GM23338 (cell line): Measurements from ENCODE around the gene GIMAP1. TPM values are rescaled to one million over a fixed set of nuclear protein-coding genes. Genes with fewer than 3 reads are reported as not detected.

Experiments used
- ATAC-seq: fragments of 200-7000 bp; cut with Tn5 transposase; 3 replicates; pipeline ENCODE4 v1.9.1; 2020
- DNase-seq: peaks from one replicate; pipeline ENCODE4 v3.0.0-alpha.2; 2015; ENCODE audit warnings: low spot score
- H2AFZ ChIP-seq: fragments of 200-600 bp; sonication (generic); 2 replicates; pipeline ENCODE4 v1.8.0; 2016; ENCODE audit warnings: antibody characterized with exemption, mild to moderate bottlenecking, moderate library complexity
- H3F3A ChIP-seq: fragments of 200-600 bp; sonication (generic); replicated peaks from 2 replicates; pipeline ENCODE4 v1.8.0; 2017; ENCODE audit warnings: antibody characterized with exemption, mixed run types, low read depth
- H3K27ac ChIP-seq: fragments of 200-600 bp; sonication (generic); 2 replicates; pipeline ENCODE4 v1.6.1; 2016; ENCODE audit warnings: low read depth
- H3K27me3 ChIP-seq: fragments of 200-600 bp; sonication (generic); 2 replicates; pipeline ENCODE4 v1.8.0; 2016; ENCODE audit warnings: mild to moderate bottlenecking, mixed run types, moderate library complexity; ENCODE audit not compliant: insufficient read depth
- H3K36me3 ChIP-seq: fragments of 200-600 bp; sonication (generic); 2 replicates; pipeline ENCODE4 v1.8.0; 2016; ENCODE audit warnings: mild to moderate bottlenecking; ENCODE audit not compliant: insufficient read depth
- H3K4me1 ChIP-seq: fragments of 200-600 bp; sonication (generic); 2 replicates; pipeline ENCODE4 v1.8.0; 2016; ENCODE audit warnings: mild to moderate bottlenecking, moderate library complexity; ENCODE audit not compliant: insufficient read depth
- H3K4me2 ChIP-seq: fragments of 200-600 bp; sonication (generic); 2 replicates; pipeline ENCODE4 v1.7.1; 2017; ENCODE audit warnings: mixed run types
- H3K4me3 ChIP-seq: fragments of 200-600 bp; sonication (generic); 2 replicates; pipeline ENCODE4 v1.6.1; 2016; ENCODE audit warnings: mixed run types
- H3K79me2 ChIP-seq: fragments of 200-600 bp; sonication (generic); replicated peaks from 2 replicates; pipeline ENCODE4 v1.8.0; 2017; ENCODE audit warnings: mild to moderate bottlenecking; ENCODE audit not compliant: insufficient read depth
- H3K9me2 ChIP-seq: fragments of 200-600 bp; sonication (generic); 2 replicates; pipeline ENCODE4 v1.8.0; 2017; ENCODE audit not compliant: insufficient read depth
- H4K20me1 ChIP-seq: fragments of 200-600 bp; sonication (generic); replicated peaks from 2 replicates; pipeline ENCODE4 v1.8.0; 2017; ENCODE audit warnings: mild to moderate bottlenecking; ENCODE audit not compliant: insufficient read depth
- H3K27ac Mint-ChIP-seq: 2 replicates; pipeline ENCODE4 v1.8.0; 2020; ENCODE audit warnings: inconsistent platforms, mild to moderate bottlenecking, moderate library complexity, mixed read lengths
- H3K27me3 Mint-ChIP-seq: 3 replicates; pipeline ENCODE4 v1.8.0; 2022; ENCODE audit warnings: low read depth, mild to moderate bottlenecking, moderate library complexity, mixed read lengths, inconsistent platforms; ENCODE audit not compliant: insufficient read depth, poor library complexity
- H3K36me3 Mint-ChIP-seq: 3 replicates; pipeline ENCODE4 v1.8.0; 2021; ENCODE audit warnings: low read depth, mild to moderate bottlenecking, inconsistent platforms, moderate library complexity, mixed read lengths
- H3K4me1 Mint-ChIP-seq: 3 replicates; pipeline ENCODE4 v1.8.0; 2020; ENCODE audit warnings: mild to moderate bottlenecking, inconsistent platforms, mixed read lengths
- H3K4me3 Mint-ChIP-seq: 3 replicates; pipeline ENCODE4 v1.8.0; 2021; ENCODE audit warnings: moderate library complexity, mild to moderate bottlenecking, inconsistent platforms, mixed read lengths
- H3K9me3 Mint-ChIP-seq: 3 replicates; pipeline ENCODE4 v1.8.0; 2020; ENCODE audit warnings: moderate library complexity, mild to moderate bottlenecking, inconsistent platforms, mixed read lengths
- CREB1 ChIP-seq: fragments of 250-450 bp; sonication (Bioruptor Pico); IDR thresholded peaks from 2 replicates; pipeline ENCODE4 v1.5.0; 2020; ENCODE audit warnings: low read depth, mild to moderate bottlenecking, moderate library complexity
- CTCF ChIP-seq, 2 experiments: fragments of 200-600 bp in 1 of 2; sonication (generic) in 1 of 2; conservative IDR thresholded peaks; 2 replicates each; pipeline versions ENCODE4 v1.5.1 to v1.6.1; 2016 to 2017; ENCODE audit warnings: antibody characterized with exemption in 2 of 2, low read depth in 2 of 2, mild to moderate bottlenecking in 2 of 2, moderate library complexity in 1 of 2
- ETS1 ChIP-seq: IDR thresholded peaks from 2 replicates; pipeline ENCODE4 v1.6.1; 2016; ENCODE audit warnings: antibody characterized with exemption
- EZH2 ChIP-seq: fragments of 200-600 bp; sonication (generic); IDR thresholded peaks from one replicate; pipeline ENCODE4 v1.8.0; 2017; ENCODE audit warnings: antibody characterized with exemption, mild to moderate bottlenecking, low read depth; ENCODE audit not compliant: unreplicated experiment
- EZH2phosphoT487 ChIP-seq: fragments of 200-600 bp; sonication (generic); IDR thresholded peaks from one replicate; pipeline ENCODE4 v1.8.1; 2018; ENCODE audit warnings: antibody characterized with exemption; ENCODE audit not compliant: unreplicated experiment
- JUNB ChIP-seq: IDR thresholded peaks from one replicate; pipeline ENCODE4 v1.6.1; 2016; ENCODE audit warnings: antibody characterized with exemption; ENCODE audit not compliant: unreplicated experiment
- REST ChIP-seq: IDR thresholded peaks from one replicate; pipeline ENCODE4 v1.6.1; 2018; ENCODE audit warnings: antibody characterized with exemption; ENCODE audit not compliant: unreplicated experiment
- ZNF331 ChIP-seq: fragments of 250-450 bp; sonication (Bioruptor Pico); IDR thresholded peaks from 2 replicates; pipeline ENCODE4 v1.5.0; 2020; ENCODE audit warnings: low read depth, mild to moderate bottlenecking, moderate library complexity
- ZNF462 ChIP-seq: fragments of 250-450 bp; sonication (Bioruptor Pico); IDR thresholded peaks from 2 replicates; pipeline ENCODE4 v1.5.0; 2020; ENCODE audit warnings: mild to moderate bottlenecking, moderate library complexity
- polyA plus RNA-seq: library from polyadenylated mRNA; unstranded; fragments of >200 nt; fragmentation: Nextera tagmentation; extraction: Ambion mirVana; gene quantifications from 2 replicates; pipeline ENCODE4 v1.2.1, GENCODE V29; 2016
- total RNA-seq: library from RNA; depleted of rRNA; stranded (reverse); fragments of >200 nt; shearing (Covaris generic); gene quantifications from 2 replicates; pipeline ENCODE4 v1.2.3, GENCODE V29; 2014

The GIMAP1 gene
- total and polyA plus RNA-seq, 2 experiments from 2014 or later = not detected

GRCh38 chr7:150728011-150728410 lies 11.6 kb downstream of the GIMAP1 start:
- ATAC-seq = no peak
- H3K27ac Mint-ChIP-seq = no peak overlapping the region
- Histone ChIP-seq H3K4me3 (no peak overlapping the region), H3K27me3 (peaks cover 100% of the 10 kb centered on the region), H2AFZ (no peak overlapping the region), H3F3A (no peaks in the 10 kb centered on the region), H3K27ac (no peak overlapping the region), H3K9me2 (no peaks in the 10 kb centered on the region), H3K4me2 (no peak overlapping the region), H3K4me1 (no peaks in the 10 kb centered on the region), H3K79me2 (no peaks in the 10 kb centered on the region), H4K20me1 (no peaks in the 10 kb centered on the region; the same call in 1 of the 2 replicates), H3K36me3 (no peaks in the 10 kb centered on the region)
- TF ChIP-seq CREB1 (CRISPR knock-in tag) = no peak
- no peak for TF ChIP-seq JUNB
- H3K27me3 Mint-ChIP-seq = peaks cover 72% of the 10 kb centered on the region
- no peak overlapping the region for H3K4me3 Mint-ChIP-seq
- no peak for DNase-seq
- no peaks in the 10 kb centered on the region for H3K4me1 Mint-ChIP-seq
- no peaks in the 10 kb centered on the region for H3K36me3 Mint-ChIP-seq
- H3K9me3 Mint-ChIP-seq = peaks cover 12% of the 10 kb centered on the region; the same call in 2 of the 3 replicates

- H3K27me3 Mint-ChIP-seq = peaks cover 78% of the 10 kb centered on the region
- TF ChIP-seq EZH2 (no peak), ZNF462 (CRISPR knock-in tag) (no peak), CTCF (conservative IDR thresholded peaks at IDR 0.05; ENCODE audit: low read depth in 2 of 2) (no peak), ETS1 (no peak), EZH2phosphoT487 (no peak), ZNF331 (no peak), REST (no peak), CREB1 (CRISPR knock-in tag) (no peak)
Observed at GRCh38 chr7:150728609-150729008, 12.2 kb downstream of the GIMAP1 start.

More at GRCh38 chr7:150728609-150729008, 12.2 kb downstream of the GIMAP1 start:
- Histone ChIP-seq H3K36me3 (no peaks in the 10 kb centered on the region), H3K4me1 (no peaks in the 10 kb centered on the region), H3K9me2 (no peaks in the 10 kb centered on the region), H3K27ac (no peak overlapping the region), H3K4me3 (no peak overlapping the region), H3K4me2 (no peak overlapping the region), H4K20me1 (peaks cover 1% of the 10 kb centered on the region; the same call in 1 of the 2 replicates), H3K27me3 (peaks cover 100% of the 10 kb centered on the region), H3F3A (no peaks in the 10 kb centered on the region), H3K79me2 (no peaks in the 10 kb centered on the region), H2AFZ (no peak overlapping the region)
- no peaks in the 10 kb centered on the region for H3K36me3 Mint-ChIP-seq
- no peak overlapping the region for H3K27ac Mint-ChIP-seq
- H3K4me3 Mint-ChIP-seq = no peak overlapping the region
- peaks cover 12% of the 10 kb centered on the region; the same call in 2 of the 3 replicates for H3K9me3 Mint-ChIP-seq
- no peak for DNase-seq
- H3K4me1 Mint-ChIP-seq = no peaks in the 10 kb centered on the region
- no peak for ATAC-seq
